Raji (cell line): Measurements from ENCODE around the gene IL34.

Source experiments
- POLR2A ChIP-seq: IDR thresholded peaks from 2 replicates; pipeline ENCODE4 v1.6.1; 2011; ENCODE audit warnings: low read depth, low read length, control low read depth; ENCODE audit not compliant: insufficient read depth

The IL34 gene

DNA sequence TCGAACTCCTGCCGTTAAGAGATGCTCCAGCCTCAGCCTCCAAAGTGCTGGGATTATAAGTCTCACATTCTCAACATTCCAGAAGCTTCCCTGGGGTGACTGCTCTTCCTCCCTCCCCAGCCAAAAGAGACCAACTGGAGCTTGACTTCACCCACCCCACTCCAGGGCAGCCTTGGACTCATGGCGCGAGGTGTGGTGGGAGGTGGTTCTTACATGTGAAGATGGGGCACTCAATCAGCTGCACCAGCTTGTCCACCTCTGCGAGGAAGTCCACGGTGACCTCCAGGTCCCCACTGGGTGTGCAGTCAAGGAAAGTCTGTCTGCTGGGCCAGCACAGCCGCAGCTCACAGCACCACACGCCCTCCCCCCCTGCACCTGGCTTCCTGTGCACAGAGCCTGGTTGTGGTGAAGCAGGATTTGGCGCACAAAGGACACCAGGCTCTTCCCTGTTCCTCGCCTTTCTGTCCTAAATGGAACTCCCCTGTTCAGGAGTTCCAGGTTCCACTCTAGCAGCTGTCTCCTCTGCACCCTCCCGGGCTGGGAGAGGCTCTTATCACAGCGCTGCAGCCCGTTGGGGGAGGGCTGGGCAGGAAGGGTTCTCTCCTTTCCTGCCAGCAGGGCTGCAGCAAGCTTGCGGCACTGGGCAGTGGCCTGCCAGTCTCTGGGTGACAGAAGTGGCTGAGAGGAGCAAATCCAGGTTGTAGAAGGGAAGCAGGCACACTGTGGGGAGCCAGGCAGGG is 49.1 kb downstream of the IL34 start:
- no peak for TF ChIP-seq POLR2A

DNA sequence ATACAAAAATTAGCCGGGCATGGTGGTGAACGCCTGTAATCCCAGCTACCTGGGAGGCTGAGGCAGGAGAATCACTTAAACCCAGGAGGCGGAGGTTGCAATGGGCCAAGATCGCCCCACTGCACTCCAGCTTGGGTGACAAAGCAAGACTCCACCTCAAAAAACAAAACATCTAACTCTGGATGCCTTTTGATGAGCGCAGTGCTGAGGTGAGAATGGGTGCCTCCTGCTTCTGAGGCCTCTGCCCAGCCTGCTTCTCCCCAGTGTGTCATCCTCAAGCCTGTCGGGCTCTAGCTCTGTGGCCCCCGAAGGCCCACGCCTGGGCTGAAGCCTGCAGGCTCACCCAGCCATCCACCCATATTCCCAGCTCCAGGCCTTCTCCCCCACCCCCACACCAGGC is 50.0 kb downstream of the IL34 start:
- TF ChIP-seq POLR2A = no peak

DNA sequence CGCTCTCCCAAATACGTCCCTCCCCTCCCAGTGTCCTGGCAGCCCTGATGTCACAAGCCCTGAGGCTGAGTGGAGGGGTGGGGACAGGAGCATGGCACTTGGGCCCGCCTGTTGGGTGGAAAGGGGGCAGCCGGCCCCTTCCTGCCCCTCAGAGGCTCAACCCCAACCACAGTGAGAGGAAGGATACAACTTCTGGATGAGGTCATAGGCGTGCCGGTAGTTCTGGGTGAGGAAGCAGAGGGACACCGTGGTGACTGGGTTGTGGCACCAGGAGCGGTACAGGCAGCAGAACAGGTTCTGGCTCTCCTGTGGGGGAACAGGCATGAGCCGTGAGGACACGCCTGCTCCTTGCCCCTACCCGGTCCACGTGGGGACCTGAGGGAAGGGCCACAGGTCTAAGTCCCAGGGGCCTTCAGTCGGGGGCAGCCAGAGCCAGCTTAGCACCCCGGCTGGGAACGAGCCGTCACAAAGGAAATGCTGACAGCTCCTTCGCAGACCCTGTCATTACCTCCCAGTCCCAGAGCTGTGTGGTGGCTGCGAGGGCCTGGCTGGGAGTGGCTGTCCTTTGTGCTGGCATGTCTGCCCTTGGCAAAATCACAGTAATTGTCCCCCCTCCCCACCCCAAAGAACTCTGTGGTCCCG is 50.7 kb downstream of the IL34 start:
- no peak for TF ChIP-seq POLR2A

DNA sequence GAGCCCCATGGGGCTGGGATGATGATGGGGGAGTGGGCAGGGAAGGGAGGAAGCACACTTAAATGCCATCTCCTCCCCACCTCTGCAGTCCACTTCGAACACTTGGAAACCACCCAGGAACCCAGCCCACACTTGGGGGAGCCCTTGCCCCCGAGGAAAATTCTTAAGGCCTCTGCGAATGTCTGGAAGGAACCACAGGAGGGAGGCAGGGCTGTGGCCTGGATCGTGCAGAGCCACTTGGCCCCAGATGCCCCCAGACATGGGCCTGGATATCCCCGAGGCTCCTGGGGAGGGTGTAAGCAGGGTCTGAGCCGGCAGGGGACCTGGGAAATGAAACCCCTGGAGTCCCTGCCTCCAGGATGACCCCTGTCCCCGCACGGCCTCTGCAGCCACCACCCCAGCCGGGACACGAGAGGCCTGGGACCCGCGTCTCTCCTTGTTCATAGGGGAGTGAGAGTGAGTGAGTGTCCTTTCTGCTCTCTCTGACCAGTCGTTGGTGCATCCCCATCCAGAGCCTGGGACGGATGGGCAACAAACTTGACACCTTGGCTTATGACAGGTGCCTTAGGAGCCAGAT is 51.3 kb downstream of the IL34 start:
- TF ChIP-seq POLR2A = no peak

DNA sequence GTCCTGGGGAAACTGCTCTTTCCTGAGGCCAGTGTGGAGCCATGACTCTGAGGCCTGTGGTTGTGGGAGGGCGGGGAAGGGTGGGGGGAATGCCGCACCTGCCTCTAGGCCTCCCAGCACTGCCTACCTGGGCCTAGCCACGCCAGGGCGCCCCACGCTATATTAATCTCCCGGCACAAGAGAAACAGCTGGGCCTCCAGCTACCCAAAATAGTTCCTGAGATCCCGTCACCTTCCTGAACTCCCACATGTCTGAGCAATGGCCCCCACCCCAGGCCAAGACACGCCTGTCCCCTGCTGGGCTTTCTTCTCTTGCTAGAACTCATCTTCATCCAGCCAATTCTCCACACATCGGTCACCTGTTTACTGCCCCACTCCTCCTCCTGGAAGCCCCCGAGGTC is 52.5 kb downstream of the IL34 start:
- no peak for TF ChIP-seq POLR2A

DNA sequence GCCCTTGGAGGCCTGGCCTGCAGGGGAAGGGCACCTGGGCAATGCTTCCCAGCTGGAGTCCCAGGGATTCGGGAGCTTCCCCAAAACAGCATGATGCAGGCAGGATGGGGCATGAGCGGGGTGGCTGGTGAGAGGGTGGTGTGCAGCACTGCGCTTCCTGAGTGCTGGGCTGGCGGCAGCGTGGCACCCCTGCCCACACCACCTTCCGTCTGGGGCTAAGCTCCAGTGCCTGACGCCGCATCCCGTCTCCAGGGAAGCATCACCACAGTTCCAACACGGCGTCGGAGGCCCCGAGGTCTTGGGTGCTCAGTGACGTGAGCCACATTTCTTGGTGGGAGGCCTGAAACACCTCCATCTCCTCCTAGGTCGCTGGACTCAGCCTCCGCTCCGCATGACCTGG is 53.3 kb downstream of the IL34 start:
- no peak for TF ChIP-seq POLR2A

DNA sequence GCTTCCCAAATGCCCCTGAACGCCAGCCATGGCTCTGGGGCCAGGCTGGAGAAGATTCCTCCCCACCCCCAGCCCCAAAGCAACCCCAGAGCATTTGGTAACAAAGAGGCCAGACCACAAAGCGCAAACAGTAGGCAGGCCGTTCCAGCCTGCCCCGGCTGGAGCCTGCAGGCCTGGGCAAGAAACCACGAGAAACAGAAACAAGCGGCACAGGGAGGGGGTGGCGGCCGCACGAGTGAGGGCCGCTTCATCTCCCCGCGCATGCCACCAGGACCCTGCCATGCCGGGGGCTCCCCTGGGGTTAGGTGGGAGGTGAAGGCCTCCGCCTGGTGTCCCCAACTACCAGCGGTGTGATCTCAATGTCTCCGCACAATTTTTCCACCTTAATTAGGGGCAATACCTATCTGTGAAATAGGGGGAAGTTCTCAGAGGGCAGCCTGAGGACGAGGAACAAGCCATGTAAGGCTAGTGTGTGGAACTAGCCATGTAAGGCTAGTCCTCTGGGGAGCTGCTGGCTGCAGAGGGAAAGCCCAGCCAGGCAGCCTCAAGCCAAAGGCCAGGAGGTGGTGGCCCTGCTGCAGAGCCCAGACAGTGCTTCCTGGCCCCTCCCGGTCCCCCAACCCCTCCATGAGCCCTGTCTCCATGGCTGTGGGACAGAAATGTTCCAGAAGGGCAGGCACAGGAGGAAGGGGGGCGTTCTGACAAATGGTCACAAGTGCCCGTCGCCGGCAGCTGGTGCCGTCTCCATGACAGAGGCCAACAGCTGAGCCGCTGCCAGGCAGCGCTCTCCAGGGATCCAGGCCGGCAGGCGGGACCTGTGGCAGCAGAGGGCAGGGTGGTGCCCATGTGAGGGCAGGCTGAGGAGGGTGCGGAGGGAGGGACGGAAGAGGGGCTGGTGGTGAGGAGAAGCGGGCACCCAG is 54.0 kb downstream of the IL34 start:
- no peak for TF ChIP-seq POLR2A

DNA sequence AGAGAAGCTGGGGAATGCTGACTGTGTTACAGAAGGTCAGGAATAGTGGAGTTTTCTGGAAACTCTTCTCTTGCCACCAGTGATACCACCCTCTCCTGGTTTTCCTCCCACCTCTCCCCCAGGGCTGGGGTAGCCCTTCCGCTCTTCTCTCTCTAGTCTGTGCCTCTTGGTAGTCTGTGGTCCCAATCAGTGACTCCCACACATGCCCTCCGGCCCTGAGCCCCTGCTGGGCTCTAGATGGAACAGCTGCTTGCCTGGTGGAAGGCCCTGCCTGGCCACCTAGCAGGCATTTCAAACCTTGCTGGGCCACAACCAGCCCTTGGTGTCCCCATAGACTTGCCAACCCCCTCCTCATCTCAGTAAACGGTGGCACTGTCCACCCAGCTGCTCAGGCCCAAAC is 54.7 kb downstream of the IL34 start:
- no peak for TF ChIP-seq POLR2A

DNA sequence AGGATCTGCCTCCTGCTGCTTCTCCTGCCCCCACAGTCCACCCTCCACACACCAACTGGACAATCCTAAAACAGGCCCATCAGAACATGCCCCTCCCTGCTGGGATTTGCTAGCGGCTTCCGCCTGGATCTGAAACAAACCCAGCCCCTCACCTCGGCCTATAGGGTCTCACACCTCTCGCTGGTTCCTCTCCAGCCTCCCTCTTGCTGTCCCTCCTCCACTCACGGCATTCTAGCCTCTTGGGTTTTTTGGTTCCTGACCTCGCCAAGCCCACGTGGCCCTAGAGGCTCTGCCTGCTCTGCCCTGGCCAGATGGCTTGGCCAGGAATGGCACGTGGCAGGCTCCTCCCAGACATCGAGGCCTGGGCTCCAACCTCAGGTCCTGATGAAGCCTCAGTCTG is 55.2 kb downstream of the IL34 start:
- no peak for TF ChIP-seq POLR2A

DNA sequence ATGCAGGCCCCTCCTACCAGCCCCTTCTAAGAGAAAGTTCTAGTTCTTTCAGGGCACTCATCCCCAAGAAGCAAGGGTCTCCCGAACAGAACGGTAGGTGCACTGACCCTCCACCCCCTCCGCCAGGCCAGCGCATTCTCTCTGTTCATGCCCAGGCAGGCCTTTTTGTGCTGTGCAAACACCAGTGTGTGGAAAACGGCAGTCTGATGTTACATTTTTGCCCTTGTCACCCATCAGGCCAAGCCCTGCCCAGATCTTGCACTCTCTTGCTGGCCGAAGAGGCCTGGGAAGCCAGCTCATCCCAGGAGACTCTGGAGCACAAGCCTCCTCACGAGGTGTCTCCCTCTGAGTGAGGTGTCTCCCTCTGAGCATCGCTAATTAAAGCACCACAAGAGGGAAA is 55.6 kb downstream of the IL34 start:
- no peak for TF ChIP-seq POLR2A

DNA sequence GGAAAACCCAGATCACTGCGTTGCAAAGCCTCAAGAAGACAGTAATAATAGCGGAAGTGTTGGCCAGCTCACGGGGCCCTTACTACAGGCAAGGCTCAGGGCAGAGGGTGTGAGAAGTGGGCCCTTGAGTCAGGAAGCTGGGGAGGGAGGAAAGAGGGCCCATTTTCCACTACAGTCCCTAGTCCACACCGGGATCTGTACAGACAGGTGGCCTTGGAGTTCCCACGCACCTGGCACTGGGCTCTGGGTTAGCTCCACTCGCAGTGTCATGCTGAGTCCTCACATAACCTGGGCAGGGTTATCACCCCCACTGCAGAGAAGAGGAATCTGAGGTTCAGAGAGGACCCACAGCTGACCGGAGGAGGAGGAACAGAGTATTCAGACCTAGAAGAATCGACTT is 56.3 kb downstream of the IL34 start:
- no peak for TF ChIP-seq POLR2A

DNA sequence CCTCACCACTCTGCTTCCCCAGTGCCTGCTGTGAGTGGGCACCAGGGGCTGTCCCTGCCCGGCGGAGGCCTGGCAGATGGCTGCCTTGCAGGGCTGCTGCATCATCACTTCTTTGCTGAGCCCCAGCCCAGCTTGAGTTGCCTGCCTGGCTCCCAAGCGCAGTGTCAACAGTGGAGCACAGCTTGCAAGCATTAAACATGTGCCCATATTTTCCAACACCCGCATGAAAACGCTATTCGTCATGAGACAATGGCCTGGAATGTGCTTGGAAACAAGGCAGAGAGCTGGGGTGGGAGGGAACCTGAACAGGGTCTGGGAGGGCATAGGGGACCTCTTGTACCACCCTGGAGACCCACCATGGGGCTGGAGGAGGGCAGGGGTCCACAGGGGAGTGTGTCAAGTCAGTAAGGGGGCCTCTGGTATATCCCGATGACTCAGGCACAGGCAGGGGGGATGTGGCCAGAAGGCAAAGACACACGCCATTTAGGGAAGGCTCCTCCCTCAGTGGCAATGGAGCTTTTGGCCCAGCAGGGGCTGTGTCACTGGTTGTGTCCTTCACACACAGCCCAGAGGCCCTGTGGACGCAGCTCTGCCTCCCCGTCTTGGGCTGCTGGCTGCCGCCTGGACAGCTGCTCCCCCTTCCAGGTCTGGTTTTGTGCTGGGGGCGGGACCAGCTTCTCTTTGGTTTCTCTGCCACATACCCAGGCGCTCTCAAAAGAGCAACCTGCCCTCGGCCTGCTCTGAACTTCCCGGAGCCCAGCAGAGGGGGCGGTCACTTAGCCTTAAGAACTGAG is 56.9 kb downstream of the IL34 start:
- no peak for TF ChIP-seq POLR2A

DNA sequence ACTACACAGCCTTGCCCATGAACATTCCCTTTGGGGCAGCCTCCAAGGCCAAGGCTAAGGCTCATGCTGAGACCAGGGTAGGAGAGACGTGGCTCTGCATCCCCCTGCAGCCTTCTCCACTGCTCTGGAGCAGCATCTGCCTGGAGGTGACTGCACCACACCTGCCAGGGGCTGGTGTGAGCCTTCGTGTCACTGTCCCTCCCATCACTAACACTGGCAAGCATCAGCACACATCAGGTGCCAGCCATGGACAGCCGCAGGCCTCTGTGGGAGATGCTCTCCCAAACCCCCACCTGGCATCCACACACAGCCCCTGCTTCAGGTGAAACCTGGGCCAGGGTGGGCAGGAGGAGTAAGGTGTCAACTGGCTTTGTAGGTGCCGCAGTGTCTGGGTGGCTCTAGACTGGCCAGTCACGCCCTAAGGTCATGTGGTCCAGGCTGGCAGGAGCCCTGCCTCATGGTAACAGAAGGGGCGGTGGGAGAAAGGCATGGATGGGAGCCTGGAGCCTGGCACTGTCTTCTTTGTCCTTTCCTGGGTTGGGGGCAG is 57.5 kb downstream of the IL34 start:
- no peak for TF ChIP-seq POLR2A

DNA sequence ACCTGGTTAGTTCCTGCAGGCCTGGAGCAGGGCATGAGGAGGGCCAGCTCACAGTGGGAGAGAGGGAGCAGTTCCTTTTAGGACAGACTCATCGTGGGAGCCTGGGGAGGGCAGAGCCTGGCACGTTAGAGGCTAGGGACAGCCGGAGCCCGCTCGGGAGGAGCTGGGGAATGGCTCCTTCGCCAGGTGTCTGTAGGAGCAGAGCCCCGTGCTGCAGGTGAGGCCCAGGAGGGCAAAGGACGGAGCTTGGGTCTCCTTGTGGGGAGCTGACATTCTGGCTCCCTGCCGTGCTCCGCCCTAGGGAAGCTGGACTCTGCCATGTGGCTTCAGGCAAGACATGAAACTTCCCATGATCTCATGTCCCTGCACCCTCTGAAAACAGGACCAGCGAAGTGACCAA is 58.2 kb downstream of the IL34 start:
- no peak for TF ChIP-seq POLR2A
